Effector memory CD8-positive, alpha-beta T cell (primary cell): ENCODE data around the gene PCDHB5.
"Not testable (repeated sequence)": the region's sequence is repeated elsewhere in the genome, so short reads cannot be mapped to it uniquely, and the experiment has no call there.

ENCODE experiments used
- ATAC-seq: fragments of 150-1000 bp; cut with Tn5 transposase; replicated peaks from 2 replicates; pipeline ENCODE4 v1.10.0; 2021; ENCODE audit warnings: mild to moderate bottlenecking, moderate library complexity
- DNase-seq, 3 experiments: peaks; one replicate each; pipeline ENCODE4 v3.0.0; 2021
- H3K27ac Mint-ChIP-seq, 2 donors: one replicate each; pipeline ENCODE4 v1.8.0; 2022; ENCODE audit warnings: mild to moderate bottlenecking in 2 of 2, mixed read lengths in 2 of 2, moderate library complexity in 2 of 2
- H3K27me3 Mint-ChIP-seq, 2 donors: one replicate each; pipeline ENCODE4 v1.8.0; 2022; ENCODE audit warnings: mixed read lengths in 2 of 2
- H3K36me3 Mint-ChIP-seq: one replicate; pipeline ENCODE4 v1.8.0; 2022; ENCODE audit warnings: mild to moderate bottlenecking, moderate library complexity, mixed read lengths; ENCODE audit not compliant: insufficient read depth
- H3K4me1 Mint-ChIP-seq, 2 donors: one replicate each; pipeline ENCODE4 v1.8.0; 2022; ENCODE audit warnings: low read depth in 2 of 2, mixed read lengths in 2 of 2
- H3K4me3 Mint-ChIP-seq, 2 donors: one replicate each; pipeline ENCODE4 v1.8.0; 2022; ENCODE audit warnings: mild to moderate bottlenecking in 2 of 2, mixed read lengths in 2 of 2, moderate library complexity in 2 of 2
- H3K9me3 Mint-ChIP-seq, 2 donors: one replicate each; pipeline ENCODE4 v1.8.0; 2022; ENCODE audit warnings: mixed read lengths in 2 of 2

PCDHB5 gene

GRCh38 chr5:141123396-141124135 is 11.4 kb upstream of the PCDHB5 start:
- not testable (repeated sequence) for H3K4me1 Mint-ChIP-seq, DNase-seq, H3K9me3 Mint-ChIP-seq, H3K27ac Mint-ChIP-seq, ATAC-seq, H3K36me3 Mint-ChIP-seq, H3K4me3 Mint-ChIP-seq
- peaks cover 15 to 19% of the 10 kb centered on the region in 2 donors for H3K27me3 Mint-ChIP-seq

- Mint-ChIP-seq H3K4me1 (no peaks in the 10 kb centered on the region), H3K4me3 (no peak overlapping the region), H3K36me3 (no peaks in the 10 kb centered on the region), H3K27ac (no peak overlapping the region), H3K9me3 (no peaks in the 10 kb centered on the region), H3K27me3 (peaks cover 9 to 17% of the 10 kb centered on the region in 2 donors)
- DNase-seq = no peak
- no peak for ATAC-seq
Measured at GRCh38 chr5:141127305-141127704, 7.7 kb upstream of the PCDHB5 start.

- Mint-ChIP-seq H3K4me3 (no peak overlapping the region), H3K4me1 (peaks cover 4 to 5% of the 10 kb centered on the region in 2 donors), H3K9me3 (peaks cover 8 to 13% of the 10 kb centered on the region in 2 donors), H3K36me3 (no peaks in the 10 kb centered on the region), H3K27ac (no peak overlapping the region), H3K27me3 (peaks cover 8 to 9% of the 10 kb centered on the region in 2 donors)
- no peak for DNase-seq
- no peak for ATAC-seq
Measured at GRCh38 chr5:141135718-141136266, 786 bp downstream of the PCDHB5 start.

DNA sequence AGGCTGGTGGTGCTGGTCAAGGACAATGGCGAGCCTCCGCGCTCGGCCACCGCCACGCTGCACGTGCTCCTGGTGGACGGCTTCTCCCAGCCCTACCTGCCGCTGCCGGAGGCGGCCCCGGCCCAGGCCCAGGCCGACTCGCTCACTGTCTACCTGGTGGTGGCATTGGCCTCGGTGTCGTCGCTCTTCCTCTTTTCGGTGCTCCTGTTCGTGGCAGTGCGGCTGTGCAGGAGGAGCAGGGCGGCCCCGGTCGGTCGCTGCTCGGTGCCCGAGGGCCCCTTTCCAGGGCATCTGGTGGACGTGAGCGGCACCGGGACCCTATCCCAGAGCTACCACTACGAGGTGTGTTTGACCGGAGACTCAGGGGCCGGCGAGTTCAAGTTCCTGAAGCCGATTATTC is 2.3 kb downstream of the PCDHB5 start:
- not testable (repeated sequence) for H3K4me1 Mint-ChIP-seq, H3K4me3 Mint-ChIP-seq, DNase-seq, ATAC-seq, H3K36me3 Mint-ChIP-seq, H3K27ac Mint-ChIP-seq
- Mint-ChIP-seq H3K9me3 (peaks cover 8 to 13% of the 10 kb centered on the region in 2 donors), H3K27me3 (peaks cover 9 to 13% of the 10 kb centered on the region in 2 donors)

DNA sequence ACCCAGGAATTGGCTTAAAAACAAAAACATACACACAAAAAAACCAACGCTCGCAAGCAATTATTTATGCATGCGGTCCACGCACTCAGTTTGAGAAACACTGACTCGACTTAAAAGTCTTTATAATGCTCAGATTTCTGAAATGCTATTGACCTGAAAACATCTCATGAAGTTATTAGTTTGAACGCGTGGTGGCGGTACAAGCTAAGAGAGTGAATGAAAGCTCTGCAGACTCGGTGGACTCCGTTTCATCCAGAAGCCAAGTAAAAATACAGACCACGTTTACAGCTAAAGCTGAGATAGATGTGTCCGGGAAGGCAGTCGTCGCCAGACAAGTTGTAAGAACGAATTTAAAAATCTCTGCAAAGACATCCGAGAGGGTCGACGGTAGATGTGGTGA is 14.8 kb downstream of the PCDHB5 start, which contains the start of gene PCDHB6:
Gene PCDHB6 (plus strand): TSS at position 246 of the 400 bp plus-strand sequence. CDS start 201 bp downstream, outside the sequence.
- Mint-ChIP-seq H3K4me3 (peak within 1 kb of the TSS in 1 of 2 donors; percentile 15), H3K36me3 (no peaks in the 10 kb centered on the region), H3K27me3 (peaks cover 27 to 34% of the 10 kb centered on the region in 2 donors), H3K27ac (no peak within 1 kb of the TSS), H3K9me3 (no peaks in the 10 kb centered on the region), H3K4me1 (peaks cover 3 to 5% of the 10 kb centered on the region in 2 donors)
- ATAC-seq (no peak), DNase-seq (no peak)

DNA sequence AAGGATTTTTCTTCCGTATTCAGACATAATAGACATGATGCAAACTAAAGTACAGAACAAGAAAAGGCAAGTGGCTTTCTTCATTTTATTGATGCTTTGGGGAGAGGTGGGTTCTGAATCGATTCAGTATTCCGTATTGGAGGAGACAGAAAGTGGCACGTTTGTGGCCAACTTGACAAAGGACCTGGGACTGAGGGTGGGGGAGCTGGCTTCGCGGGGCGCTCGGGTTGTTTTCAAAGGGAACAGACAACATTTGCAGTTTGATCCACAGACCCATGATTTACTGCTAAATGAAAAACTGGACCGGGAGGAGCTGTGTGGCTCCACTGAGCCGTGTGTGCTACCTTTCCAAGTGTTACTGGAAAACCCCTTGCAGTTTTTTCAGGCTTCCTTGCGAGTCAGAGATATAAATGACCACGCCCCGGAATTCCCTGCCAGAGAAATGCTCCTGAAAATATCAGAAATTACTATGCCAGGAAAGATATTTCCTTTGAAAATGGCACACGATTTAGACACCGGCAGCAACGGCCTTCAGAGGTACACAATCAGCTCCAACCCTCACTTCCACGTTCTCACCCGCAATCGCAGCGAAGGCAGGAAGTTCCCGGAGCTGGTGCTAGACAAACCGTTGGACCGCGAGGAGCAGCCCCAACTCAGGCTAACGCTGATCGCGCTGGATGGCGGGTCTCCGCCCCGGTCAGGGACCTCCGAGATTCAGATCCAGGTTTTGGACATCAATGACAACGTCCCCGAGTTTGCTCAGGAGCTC is 15.4 kb downstream of the PCDHB5 start:
- no peak for DNase-seq
- H3K4me1 Mint-ChIP-seq = peaks cover 3 to 5% of the 10 kb centered on the region in 2 donors
- no peaks in the 10 kb centered on the region for H3K9me3 Mint-ChIP-seq
- H3K4me3 Mint-ChIP-seq = peak overlapping the region in 1 of 2 donors; percentile 15
- H3K27ac Mint-ChIP-seq = no peak overlapping the region
- peaks cover 24 to 34% of the 10 kb centered on the region in 2 donors for H3K27me3 Mint-ChIP-seq
- no peak for ATAC-seq
- no peaks in the 10 kb centered on the region for H3K36me3 Mint-ChIP-seq

- no peak for DNase-seq
- Mint-ChIP-seq H3K4me1 (peaks cover 3 to 5% of the 10 kb centered on the region in 2 donors), H3K4me3 (no peak overlapping the region), H3K27ac (no peak overlapping the region), H3K9me3 (no peaks in the 10 kb centered on the region), H3K27me3 (peaks cover 30 to 39% of the 10 kb centered on the region in 2 donors), H3K36me3 (no peaks in the 10 kb centered on the region)
- no peak for ATAC-seq
Measured at GRCh38 chr5:141150993-141151325, 16.0 kb downstream of the PCDHB5 start.

DNA sequence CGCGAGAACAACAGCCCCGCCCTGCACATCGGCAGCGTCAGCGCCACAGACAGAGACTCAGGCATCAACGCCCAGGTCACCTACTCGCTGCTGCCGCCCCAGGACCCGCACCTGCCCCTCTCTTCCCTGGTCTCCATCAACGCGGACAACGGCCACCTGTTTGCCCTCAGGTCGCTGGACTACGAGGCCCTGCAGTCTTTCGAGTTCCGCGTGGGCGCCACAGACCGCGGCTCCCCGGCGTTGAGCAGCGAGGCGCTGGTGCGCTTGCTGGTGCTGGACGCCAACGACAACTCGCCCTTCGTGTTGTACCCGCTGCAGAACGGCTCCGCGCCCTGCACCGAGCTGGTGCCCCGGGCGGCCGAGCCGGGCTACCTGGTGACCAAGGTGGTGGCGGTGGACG is 16.6 kb downstream of the PCDHB5 start:
- H3K9me3 Mint-ChIP-seq, DNase-seq, H3K36me3 Mint-ChIP-seq, ATAC-seq, H3K4me3 Mint-ChIP-seq, H3K27ac Mint-ChIP-seq, H3K4me1 Mint-ChIP-seq: not testable (repeated sequence)
- peaks cover 33 to 46% of the 10 kb centered on the region in 2 donors for H3K27me3 Mint-ChIP-seq

DNA sequence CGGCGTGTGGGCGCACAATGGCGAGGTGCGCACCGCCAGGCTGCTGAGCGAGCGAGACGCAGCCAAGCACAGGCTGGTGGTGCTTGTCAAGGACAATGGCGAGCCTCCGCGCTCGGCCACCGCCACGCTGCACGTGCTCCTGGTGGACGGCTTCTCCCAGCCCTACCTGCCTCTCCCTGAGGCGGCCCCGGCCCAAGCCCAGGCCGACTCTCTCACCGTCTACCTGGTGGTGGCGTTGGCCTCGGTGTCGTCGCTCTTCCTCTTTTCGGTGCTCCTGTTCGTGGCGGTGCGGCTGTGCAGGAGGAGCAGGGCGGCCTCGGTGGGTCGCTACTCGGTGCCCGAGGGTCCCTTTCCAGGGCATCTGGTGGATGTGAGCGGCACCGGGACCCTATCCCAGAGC is 17.1 kb downstream of the PCDHB5 start:
- ATAC-seq, H3K9me3 Mint-ChIP-seq, H3K4me1 Mint-ChIP-seq, H3K4me3 Mint-ChIP-seq, DNase-seq, H3K36me3 Mint-ChIP-seq, H3K27ac Mint-ChIP-seq: not testable (repeated sequence)
- H3K27me3 Mint-ChIP-seq = peaks cover 35 to 51% of the 10 kb centered on the region in 2 donors

DNA sequence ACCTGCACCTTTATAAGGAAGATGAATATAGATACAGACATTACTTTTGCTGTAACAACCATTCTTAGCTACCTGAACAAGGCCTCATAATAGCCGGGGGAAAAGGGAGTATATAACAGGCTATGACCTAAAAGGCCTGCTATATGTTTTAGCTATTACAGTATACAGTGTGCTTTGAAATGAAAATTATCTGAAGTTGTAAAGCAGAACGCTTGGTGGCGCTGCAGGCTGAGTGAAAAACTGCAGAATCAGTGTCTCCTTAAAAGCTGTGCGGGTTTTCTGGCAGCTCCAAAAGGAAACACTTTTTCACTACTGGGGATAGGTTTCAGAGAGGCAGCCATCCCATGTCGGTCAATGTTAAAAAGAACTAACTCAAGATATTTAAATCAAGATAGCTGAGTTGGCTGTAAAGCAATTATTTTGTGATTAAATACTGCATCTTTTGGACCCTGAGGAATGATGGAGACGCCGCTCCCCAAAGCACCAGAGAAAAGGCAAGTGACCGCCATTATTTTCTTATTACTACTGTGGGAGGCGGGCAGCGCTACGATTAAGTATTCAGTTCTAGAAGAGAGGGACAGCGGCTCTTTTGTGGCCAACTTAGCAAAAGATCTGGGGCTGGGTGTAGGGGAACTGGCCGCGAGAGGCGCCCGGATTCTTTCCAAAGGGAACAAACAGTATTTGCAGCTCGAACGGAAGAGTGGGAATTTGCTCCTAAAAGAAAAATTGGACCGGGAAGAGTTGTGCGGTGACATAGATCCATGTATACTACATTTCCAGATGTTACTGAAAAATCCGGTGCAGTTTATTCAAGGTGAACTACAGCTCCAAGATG is 20.8 kb downstream of the PCDHB5 start:
- Mint-ChIP-seq H3K4me1 (no peaks in the 10 kb centered on the region), H3K27me3 (peaks cover 23 to 55% of the 10 kb centered on the region in 2 donors), H3K9me3 (peaks cover 0 to 4% of the 10 kb centered on the region in 2 donors), H3K4me3 (no peak overlapping the region), H3K27ac (no peak overlapping the region), H3K36me3 (no peaks in the 10 kb centered on the region)
- ATAC-seq (no peak), DNase-seq (no peak)

DNA sequence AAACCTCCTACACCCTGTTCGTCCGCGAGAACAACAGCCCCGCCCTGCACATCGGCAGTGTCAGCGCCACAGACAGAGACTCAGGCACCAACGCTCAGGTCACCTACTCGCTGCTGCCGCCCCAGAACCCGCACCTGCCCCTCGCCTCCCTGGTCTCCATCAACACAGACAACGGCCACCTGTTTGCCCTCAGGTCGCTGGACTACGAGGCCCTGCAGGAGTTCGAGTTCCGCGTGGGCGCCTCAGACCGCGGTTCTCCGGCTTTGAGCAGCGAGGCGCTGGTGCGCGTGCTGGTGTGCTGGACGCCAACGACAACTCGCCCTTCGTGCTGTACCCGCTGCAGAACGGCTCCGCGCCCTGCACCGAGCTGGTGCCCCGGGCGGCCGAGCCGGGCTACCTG is 22.4 kb downstream of the PCDHB5 start:
- peaks cover 23 to 49% of the 10 kb centered on the region in 2 donors for H3K27me3 Mint-ChIP-seq
- not testable (repeated sequence) for H3K4me3 Mint-ChIP-seq, H3K27ac Mint-ChIP-seq, H3K9me3 Mint-ChIP-seq, ATAC-seq, H3K36me3 Mint-ChIP-seq, DNase-seq, H3K4me1 Mint-ChIP-seq

- not testable (repeated sequence) for H3K27ac Mint-ChIP-seq, DNase-seq, H3K4me3 Mint-ChIP-seq, H3K4me1 Mint-ChIP-seq, H3K9me3 Mint-ChIP-seq, ATAC-seq, H3K36me3 Mint-ChIP-seq
- peaks cover 23 to 47% of the 10 kb centered on the region in 2 donors for H3K27me3 Mint-ChIP-seq
Measured at GRCh38 chr5:141157901-141158300, 22.9 kb downstream of the PCDHB5 start.
